K562 (cell line): Measurements from ENCODE around the gene MUC5B. TPM values are rescaled to one million over a fixed set of nuclear protein-coding genes. Genes with fewer than 3 reads are reported as not detected.

Experiments
- ATAC-seq: fragments of 200-7000 bp; cut with Tn5 transposase; 3 replicates; pipeline ENCODE4 v1.9.1; 2020; ENCODE audit warnings: moderate library complexity
- BruUV-seq: library from RNA; stranded (reverse); fragments of 400-500 nt; replicated peaks from 2 replicates; lab custom pipeline; 2021; lab: Mats Ljungman, UMichigan
- CTCF ChIA-PET: fragments of 300-600 bp; formaldehyde crosslinking; extraction: SDS; loops from one replicate; lab custom pipeline; 2021; ENCODE audit warnings: low intra/inter-chr PET ratio; lab: Yijun Ruan, JAX
- POLR2A ChIA-PET: fragments of 300-600, 350-650 bp; sonication (Branson Sonifier 250); formaldehyde crosslinking; extraction: SDS; loops from one replicate; lab custom pipeline; 2021; ENCODE audit warnings: antibody characterized with exemption, inconsistent platforms; lab: Yijun Ruan, JAX
- DNase-seq, 4 experiments: peaks; one replicate each; pipeline versions ENCODE4 v3.0.0 to v3.0.0-alpha.2; 2011 to 2018; ENCODE audit warnings: low spot score in 3 of 4, mixed read lengths in 3 of 4; ENCODE audit errors: extremely low read depth in 1 of 4
- FAIRE-seq: peaks from 2 replicates; lab custom pipeline; 2011; peaks lifted over from hg19 to GRCh38; lab: Jason Lieb, UNC
- H2AFZ ChIP-seq: 2 replicates; pipeline ENCODE4 v1.6.0; 2011; ENCODE audit warnings: low read depth, low read length, control low read depth, inconsistent platforms
- H3K27ac ChIP-seq: fragments of 200-600 bp; 3 replicates; pipeline ENCODE4 v1.8.0; 2011; ENCODE audit warnings: low read depth, mild to moderate bottlenecking, control low read depth, inconsistent platforms, low read length, moderate library complexity, mixed read lengths; ENCODE audit errors: extremely low read depth
- H3K27me3 ChIP-seq, 2 experiments: fragments of 300-600 bp in 1 of 2; 2 replicates in 1 of 2; 3 replicates in 1 of 2; pipeline versions ENCODE4 v1.6.0 to v1.8.0; 2011; ENCODE audit warnings: inconsistent platforms in 2 of 2, low read length in 2 of 2, mild to moderate bottlenecking in 1 of 2, mixed read lengths in 1 of 2, moderate library complexity in 1 of 2; ENCODE audit not compliant: control insufficient read depth in 2 of 2, insufficient read depth in 2 of 2
- H3K36me3 ChIP-seq: fragments of 300-600 bp; 3 replicates; pipeline ENCODE4 v1.8.0; 2011; ENCODE audit warnings: mild to moderate bottlenecking, low read length, inconsistent platforms; ENCODE audit not compliant: control insufficient read depth, insufficient read depth
- H3K4me1 ChIP-seq, 2 experiments: fragments of 200-600 bp in 1 of 2; replicated peaks in 1 of 2; 2 replicates in 1 of 2; 3 replicates in 1 of 2; pipeline versions ENCODE4 v1.5.1 to v1.8.0; 2011; ENCODE audit warnings: inconsistent platforms in 2 of 2, low read length in 2 of 2, mild to moderate bottlenecking in 1 of 2, mixed read lengths in 1 of 2, moderate library complexity in 1 of 2; ENCODE audit not compliant: control insufficient read depth in 2 of 2, insufficient read depth in 2 of 2
- H3K4me2 ChIP-seq: 2 replicates; pipeline ENCODE4 v1.6.1; 2011; ENCODE audit warnings: low read length, control low read depth, inconsistent platforms, mixed read lengths; ENCODE audit not compliant: insufficient read depth
- H3K4me3 ChIP-seq: fragments of 200-600 bp; sonication (generic), shearing (Covaris generic); 2 replicates; pipeline ENCODE4 v1.5.1; 2016; ENCODE audit warnings: control low read depth, inconsistent platforms
- H3K79me2 ChIP-seq: fragments of 200-600 bp; 3 replicates; pipeline ENCODE4 v1.8.0; 2011; ENCODE audit warnings: low read length, inconsistent platforms; ENCODE audit not compliant: control insufficient read depth, insufficient read depth
- H3K9ac ChIP-seq, 2 experiments: 2 replicates each; pipeline versions ENCODE4 v1.6.0 to v1.6.1; 2011; ENCODE audit warnings: low read depth in 2 of 2, low read length in 2 of 2, control low read depth in 1 of 2, inconsistent platforms in 1 of 2, mild to moderate bottlenecking in 1 of 2, mixed read lengths in 1 of 2; ENCODE audit not compliant: insufficient read depth in 1 of 2
- H3K9me1 ChIP-seq: one replicate; pipeline ENCODE4 v1.6.0; 2011; ENCODE audit warnings: inconsistent platforms, mild to moderate bottlenecking, low read length, moderate library complexity; ENCODE audit not compliant: control insufficient read depth, insufficient read depth
- H3K9me3 ChIP-seq: replicated peaks from 2 replicates; pipeline ENCODE4 v1.5.1; 2011; ENCODE audit warnings: low read depth, low read length, inconsistent platforms; ENCODE audit not compliant: control insufficient read depth, insufficient read depth
- H4K20me1 ChIP-seq: replicated peaks from 2 replicates; pipeline ENCODE4 v1.6.1; 2011; ENCODE audit warnings: low read length, inconsistent platforms, mixed read lengths; ENCODE audit not compliant: control insufficient read depth, insufficient read depth
- TAF7 ChIP-seq: fragments of 450-650 bp; IDR thresholded peaks from 2 replicates; pipeline ENCODE4 v1.6.1; 2016; ENCODE audit warnings: missing genetic modification characterization, missing compliant biosample characterization
- WGBS: fragments of 100-300 bp; shearing (Covaris generic); methylation state at CpG from one replicate; pipeline ENCODE4 v1.1.6; 2016; ENCODE audit warnings: low coverage, mixed read lengths; ENCODE audit not compliant: insufficient coverage; ENCODE audit errors: missing lambda C conversion rate; 5-methylcytosine and 5-hydroxymethylcytosine counted together
- in situ Hi-C: fragments of 300-500 bp; cut with MboI; formaldehyde crosslinking; loops from 4 replicates; pipeline ENCODE4 v1.15.0; 2018; ENCODE audit warnings: inconsistent platforms, mixed read lengths
- intact Hi-C: fragments of 100-400 bp; cut with micrococcal nuclease; formaldehyde crosslinking; loops from 2 replicates; pipeline ENCODE4 v1.14.2; 2022
- polyA plus RNA-seq, 8 experiments: library from polyadenylated mRNA; depleted of rRNA in 4 of 8; stranded (reverse) in 5 of 8; unstranded in 3 of 8; fragments of >200 nt; fragmentation: Nextera tagmentation in 2 of 8; fragmentation: Illumina TruSeq in 1 of 8; extraction: Ambion mirVana in 2 of 8; extraction: Trizol in 1 of 8; gene quantifications; 2 replicates each; pipeline versions ENCODE4 v1.2.1 to v1.2.3, GENCODE V29; 2011 to 2014; ENCODE audit warnings: inconsistent platforms in 1 of 8, missing spikeins in 1 of 8
- total RNA-seq, 7 experiments: library from RNA; depleted of rRNA in 6 of 7; stranded (reverse); fragments of >200 nt in 6 of 7; fragmentation: Illumina TruSeq in 2 of 7; extraction: Trizol in 2 of 7; gene quantifications; 2 replicates each; pipeline versions ENCODE4 v1.2.1 to v1.2.3, GENCODE V29; 2011 to 2021; ENCODE audit warnings: low replicate concordance in 1 of 7
- TF ChIP-seq, protein P1 (sequence below): fragments of 250-450 bp; sonication (Bioruptor Pico); IDR thresholded peaks from 2 replicates; pipeline ENCODE4 v1.9.0; 2021; ENCODE audit warnings: mild to moderate bottlenecking, inconsistent platforms

The MUC5B gene
- total and polyA plus RNA-seq, 9 of the 15 experiments (the other 6 are each of a cell fraction or from before 2014, with no cell fraction given) = 0.04 to 0.95 TPM; not detected in 7

DNA sequence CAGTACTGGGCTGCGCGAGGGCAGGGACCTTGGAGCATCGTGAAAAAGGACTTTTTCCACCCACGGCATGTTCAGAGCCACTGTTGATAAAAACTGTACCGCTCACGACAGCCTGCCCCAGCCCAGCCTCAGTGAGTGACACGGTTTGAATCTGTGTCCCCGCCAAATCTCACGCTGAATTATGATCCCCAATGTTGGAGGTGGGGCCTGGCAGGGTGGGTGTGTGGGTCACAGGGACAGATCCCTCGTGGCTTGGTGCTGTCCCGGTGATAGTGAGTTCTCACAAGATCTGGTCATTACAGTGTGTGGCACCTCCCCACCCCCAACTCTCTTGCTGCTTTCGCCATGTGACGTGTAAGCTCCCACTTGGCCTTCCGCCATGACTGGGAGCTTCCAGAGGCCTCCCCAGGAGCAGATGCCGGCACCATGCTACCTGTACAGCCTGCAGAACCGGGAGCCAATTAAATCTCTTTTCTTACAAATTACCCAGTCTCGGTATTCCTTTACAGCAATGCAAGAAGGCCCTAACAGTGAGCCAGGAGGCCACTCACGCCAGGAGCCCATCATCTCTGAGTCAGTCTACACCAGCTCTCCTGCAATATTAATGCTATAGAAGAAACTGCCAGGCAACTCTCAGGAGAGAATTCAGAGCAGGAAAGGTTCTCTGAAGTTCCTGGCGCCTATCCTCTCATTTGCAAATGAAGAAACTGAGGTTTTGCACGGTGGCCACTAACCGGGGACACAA lies 85.3 kb downstream of the MUC5B start:
- Histone ChIP-seq H3K9me3 (peaks cover 8% of the 10 kb centered on the region; the same call in 1 of the 2 replicates), H3K79me2 (peaks cover 32% of the 10 kb centered on the region), H3K4me2 (peak overlapping the region; percentile 76), H3K9me1 (peaks cover 12% of the 10 kb centered on the region), H3K27ac (no peak overlapping the region), H3K4me1 (peaks cover 15 to 50% of the 10 kb centered on the region in 2 experiments), H3K36me3 (peaks cover 15% of the 10 kb centered on the region; the same call in 1 of the 3 replicates), H4K20me1 (0 out of 2 replicates have a peak, but pooled peaks cover 5% of the 10 kb centered on the region), H3K9ac (peak overlapping the region in 1 of 2 experiments; percentile 89; a peak in 2 of 4 replicates), H2AFZ (no peak overlapping the region), H3K27me3 (no peaks in the 10 kb centered on the region), H3K4me3 (peak overlapping the region; percentile 74)
- 71% methylated on average over 21 of the region's 21 CpGs for whole genome bisulfite sequencing
- ATAC-seq = no peak
- FAIRE-seq = no peak
- in situ Hi-C loops = no loop called here
- POLR2A ChIA-PET = interaction anchor here (0.6 to 0.9 kb wide), 3 partner anchors 38 to 680 kb away, joined by 3 read pairs; no protein-coding TSS in a partner anchor
- CTCF ChIA-PET = no interaction called here
- no peak for DNase-seq
- TF ChIP-seq, protein P1, sequence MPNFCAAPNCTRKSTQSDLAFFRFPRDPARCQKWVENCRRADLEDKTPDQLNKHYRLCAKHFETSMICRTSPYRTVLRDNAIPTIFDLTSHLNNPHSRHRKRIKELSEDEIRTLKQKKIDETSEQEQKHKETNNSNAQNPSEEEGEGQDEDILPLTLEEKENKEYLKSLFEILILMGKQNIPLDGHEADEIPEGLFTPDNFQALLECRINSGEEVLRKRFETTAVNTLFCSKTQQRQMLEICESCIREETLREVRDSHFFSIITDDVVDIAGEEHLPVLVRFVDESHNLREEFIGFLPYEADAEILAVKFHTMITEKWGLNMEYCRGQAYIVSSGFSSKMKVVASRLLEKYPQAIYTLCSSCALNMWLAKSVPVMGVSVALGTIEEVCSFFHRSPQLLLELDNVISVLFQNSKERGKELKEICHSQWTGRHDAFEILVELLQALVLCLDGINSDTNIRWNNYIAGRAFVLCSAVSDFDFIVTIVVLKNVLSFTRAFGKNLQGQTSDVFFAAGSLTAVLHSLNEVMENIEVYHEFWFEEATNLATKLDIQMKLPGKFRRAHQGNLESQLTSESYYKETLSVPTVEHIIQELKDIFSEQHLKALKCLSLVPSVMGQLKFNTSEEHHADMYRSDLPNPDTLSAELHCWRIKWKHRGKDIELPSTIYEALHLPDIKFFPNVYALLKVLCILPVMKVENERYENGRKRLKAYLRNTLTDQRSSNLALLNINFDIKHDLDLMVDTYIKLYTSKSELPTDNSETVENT (CRISPR knock-in tag) = no peak
- TF ChIP-seq TAF7 (tag) = no peak
- intact Hi-C loops = no loop called here
- TSS peak; percentile 31 for BruUV-seq
